ENCODE results near the gene NR1I3.

Gene NR1I3

GRCh38 chr1:161199506-161200139 lies 38.4 kb downstream of the NR1I3 start:
- Histone ChIP-seq H3K9me3 (ENCODE audit: low read length) (no peaks in the 10 kb centered on the region), H3K27me3 (ENCODE audit: insufficient read depth, low read length) (no peaks in the 10 kb centered on the region), H2AFZ (ENCODE audit: low read length) (no peak overlapping the region), H4K20me1 (ENCODE audit: insufficient read depth, low read length) (no peaks in the 10 kb centered on the region), H3K36me3 (ENCODE audit: insufficient read depth, low read length) (peaks cover 13% of the 10 kb centered on the region), H3K4me1 (ENCODE audit: insufficient read depth, low read length, severe bottlenecking) (peaks cover 27% of the 10 kb centered on the region), H3K4me2 (ENCODE audit: low read length) (no peak overlapping the region), H3K9me2 (ENCODE audit: low read depth, low read length) (no peaks in the 10 kb centered on the region), H3K4me3 (ENCODE audit: low read depth, low read length, poor library complexity, severe bottlenecking) (no peak overlapping the region), H3K27ac (ENCODE audit: low read depth, low read length, poor library complexity, severe bottlenecking) (no peak overlapping the region), H3K79me2 (ENCODE audit: insufficient read depth, low read length) (no peaks in the 10 kb centered on the region), H3K9ac (ENCODE audit: low read length) (no peak overlapping the region), H3F3A (ENCODE audit: insufficient read depth, low read length) (no peaks in the 10 kb centered on the region)
- TF ChIP-seq EZH2 (IDR thresholded peaks at IDR 0.05; ENCODE audit: borderline replicate concordance, low read length), result no peak
- TF ChIP-seq CTCF (IDR thresholded peaks at IDR 0.05; ENCODE audit: low read length), result no peak

GRCh38 chr1:161198897-161199431 lies 39.0 kb downstream of the NR1I3 start, which contains the start of gene ADAMTS4:
TSS of gene ADAMTS4 (minus strand) at chr1:161199054. CDS start at chr1:161198627, 427 bp downstream.
- Histone ChIP-seq H3K9me2 (ENCODE audit: low read depth, low read length) (no peaks in the 10 kb centered on the region), H3K36me3 (ENCODE audit: insufficient read depth, low read length) (peaks cover 7% of the 10 kb centered on the region; the same call in 1 of the 2 replicates), H3F3A (ENCODE audit: insufficient read depth, low read length) (no peaks in the 10 kb centered on the region), H3K27me3 (ENCODE audit: insufficient read depth, low read length) (no peaks in the 10 kb centered on the region), H4K20me1 (ENCODE audit: insufficient read depth, low read length) (no peaks in the 10 kb centered on the region), H3K4me2 (ENCODE audit: low read length) (no peak within 1 kb of the TSS), H3K27ac (ENCODE audit: low read depth, low read length, poor library complexity, severe bottlenecking) (no peak within 1 kb of the TSS), H3K9ac (ENCODE audit: low read length) (no peak within 1 kb of the TSS), H3K79me2 (ENCODE audit: insufficient read depth, low read length) (no peaks in the 10 kb centered on the region), H2AFZ (ENCODE audit: low read length) (no peak within 1 kb of the TSS), H3K9me3 (ENCODE audit: low read length) (no peaks in the 10 kb centered on the region), H3K4me3 (ENCODE audit: low read depth, low read length, poor library complexity, severe bottlenecking) (no peak within 1 kb of the TSS), H3K4me1 (ENCODE audit: insufficient read depth, low read length, severe bottlenecking) (peaks cover 27% of the 10 kb centered on the region)
- TF ChIP-seq EZH2 (IDR thresholded peaks at IDR 0.05; ENCODE audit: borderline replicate concordance, low read length) (no peak), CTCF (IDR thresholded peaks at IDR 0.05; ENCODE audit: low read length) (no peak)

- Histone ChIP-seq H3K4me2 (ENCODE audit: low read length) (no peak overlapping the region), H4K20me1 (ENCODE audit: insufficient read depth, low read length) (no peaks in the 10 kb centered on the region), H3K27me3 (ENCODE audit: insufficient read depth, low read length) (no peaks in the 10 kb centered on the region), H2AFZ (ENCODE audit: low read length) (no peak overlapping the region), H3K36me3 (ENCODE audit: insufficient read depth, low read length) (0 out of 2 replicates have a peak, but pooled peaks cover under 1% of the 10 kb centered on the region), H3K4me1 (ENCODE audit: insufficient read depth, low read length, severe bottlenecking) (peaks cover 22% of the 10 kb centered on the region), H3K4me3 (ENCODE audit: low read depth, low read length, poor library complexity, severe bottlenecking) (no peak overlapping the region), H3K79me2 (ENCODE audit: insufficient read depth, low read length) (no peaks in the 10 kb centered on the region), H3K9me2 (ENCODE audit: low read depth, low read length) (no peaks in the 10 kb centered on the region), H3K9ac (ENCODE audit: low read length) (no peak overlapping the region), H3F3A (ENCODE audit: insufficient read depth, low read length) (no peaks in the 10 kb centered on the region), H3K27ac (ENCODE audit: low read depth, low read length, poor library complexity, severe bottlenecking) (no peak overlapping the region), H3K9me3 (ENCODE audit: low read length) (no peaks in the 10 kb centered on the region)
- TF ChIP-seq EZH2 (IDR thresholded peaks at IDR 0.05; ENCODE audit: borderline replicate concordance, low read length) (no peak), CTCF (IDR thresholded peaks at IDR 0.05; ENCODE audit: low read length) (no peak)
Measured at GRCh38 chr1:161198194-161198896, 39.7 kb downstream of the NR1I3 start.
